HG03103 (cell line): ENCODE measurements around the gene NDUFS8.

Experiments
- ATAC-seq: cut with Tn5 transposase; IDR thresholded peaks from one replicate; pipeline ENCODE4 v1.9.1; 2021; ENCODE audit warnings: low read depth; ENCODE audit not compliant: unreplicated experiment

The NDUFS8 gene

GRCh38 chr11:68047437-68048290, 17.2 kb downstream of the NDUFS8 start:
- ATAC-seq = no peak

DNA sequence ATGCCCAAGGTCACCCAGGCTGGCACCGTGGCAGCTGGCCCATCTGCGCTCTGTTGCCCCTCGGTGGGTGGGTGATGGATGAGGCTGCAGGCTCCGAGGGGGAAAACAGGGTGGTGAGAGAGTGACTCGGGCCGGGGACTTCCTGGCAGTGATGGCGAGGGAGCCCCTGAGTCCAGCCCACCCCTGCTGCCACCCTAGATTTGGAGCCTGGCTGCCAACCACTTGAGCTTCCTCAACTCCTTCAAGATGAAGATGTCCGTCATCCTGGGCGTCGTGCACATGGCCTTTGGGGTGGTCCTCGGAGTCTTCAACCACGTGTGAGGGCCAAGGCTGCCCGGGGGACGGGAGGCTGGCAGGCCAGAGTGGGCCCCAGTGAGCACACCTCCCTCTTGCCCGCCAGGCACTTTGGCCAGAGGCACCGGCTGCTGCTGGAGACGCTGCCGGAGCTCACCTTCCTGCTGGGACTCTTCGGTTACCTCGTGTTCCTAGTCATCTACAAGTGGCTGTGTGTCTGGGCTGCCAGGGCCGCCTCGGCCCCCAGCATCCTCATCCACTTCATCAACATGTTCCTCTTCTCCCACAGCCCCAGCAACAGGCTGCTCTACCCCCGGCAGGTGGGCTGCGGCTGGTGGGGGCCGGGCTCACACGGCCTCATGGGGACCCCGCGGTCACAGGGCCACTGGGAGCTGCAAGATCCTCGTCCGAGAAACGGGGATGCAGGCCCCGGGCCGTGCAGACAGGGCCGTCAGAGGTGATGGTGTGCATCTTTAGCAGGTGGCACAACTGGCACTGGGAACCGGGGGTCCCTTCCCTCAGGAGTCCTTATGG, 18.4 kb downstream of the NDUFS8 start:
- ATAC-seq = no peak

GRCh38 chr11:68049509-68050370, 19.3 kb downstream of the NDUFS8 start:
- ATAC-seq = no peak

DNA sequence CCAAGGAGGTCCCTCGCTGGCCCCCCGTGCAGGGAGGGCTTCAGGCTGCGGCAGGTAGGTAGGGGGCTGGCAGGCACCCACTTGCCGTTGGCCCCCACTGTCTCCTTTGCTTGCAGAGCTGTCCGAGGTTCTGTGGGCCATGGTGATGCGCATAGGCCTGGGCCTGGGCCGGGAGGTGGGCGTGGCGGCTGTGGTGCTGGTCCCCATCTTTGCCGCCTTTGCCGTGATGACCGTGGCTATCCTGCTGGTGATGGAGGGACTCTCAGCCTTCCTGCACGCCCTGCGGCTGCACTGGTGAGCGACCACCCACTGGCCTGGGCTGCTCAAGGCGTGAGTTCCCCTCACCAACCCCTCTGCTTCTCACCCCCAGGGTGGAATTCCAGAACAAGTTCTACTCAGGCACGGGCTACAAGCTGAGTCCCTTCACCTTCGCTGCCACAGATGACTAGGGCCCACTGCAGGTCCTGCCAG, 19.9 kb downstream of the NDUFS8 start:
- no peak for ATAC-seq

GRCh38 chr11:68051191-68052136, 21.0 kb downstream of the NDUFS8 start:
- no peak for ATAC-seq

DNA sequence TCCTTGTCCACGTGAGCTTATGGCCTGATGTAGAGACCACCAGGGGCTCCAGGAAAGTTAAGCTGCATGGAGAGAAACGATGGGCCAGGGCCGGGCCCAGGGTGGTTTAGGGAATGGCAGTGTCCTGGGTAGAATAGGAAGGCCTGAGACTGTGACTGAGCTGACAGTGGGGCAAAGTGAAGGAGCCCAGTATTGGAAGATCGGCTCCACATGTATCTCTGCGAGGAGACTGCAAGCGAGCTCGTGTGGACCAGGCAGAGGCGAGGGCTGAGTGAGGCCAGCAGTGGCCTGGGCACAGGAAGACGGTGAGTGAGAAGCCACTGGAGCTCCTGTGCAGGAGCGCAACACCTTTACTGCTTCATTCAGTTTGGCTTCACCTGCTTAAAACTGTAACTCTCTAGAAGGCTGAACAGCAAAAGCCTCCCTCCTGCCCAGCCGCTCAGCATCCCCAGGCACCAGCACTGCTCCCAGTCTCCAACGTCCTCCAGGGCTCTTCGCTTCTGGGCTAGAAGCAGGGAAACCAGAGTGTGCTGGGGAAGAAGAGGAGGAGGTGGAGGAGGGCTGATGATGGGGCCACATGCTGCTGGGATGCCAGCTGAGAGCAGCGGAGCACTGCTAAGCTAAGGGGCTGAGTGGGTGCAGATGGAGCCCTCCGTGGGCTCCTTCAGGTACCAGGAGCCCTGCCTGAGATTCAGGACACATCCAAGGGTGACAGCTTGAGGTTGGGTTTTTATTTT, 21.8 kb downstream of the NDUFS8 start:
- ATAC-seq = no peak

- ATAC-seq = no peak
These were observed 22.6 kb downstream of the NDUFS8 start for GRCh38 chr11:68053117-68053516.

DNA sequence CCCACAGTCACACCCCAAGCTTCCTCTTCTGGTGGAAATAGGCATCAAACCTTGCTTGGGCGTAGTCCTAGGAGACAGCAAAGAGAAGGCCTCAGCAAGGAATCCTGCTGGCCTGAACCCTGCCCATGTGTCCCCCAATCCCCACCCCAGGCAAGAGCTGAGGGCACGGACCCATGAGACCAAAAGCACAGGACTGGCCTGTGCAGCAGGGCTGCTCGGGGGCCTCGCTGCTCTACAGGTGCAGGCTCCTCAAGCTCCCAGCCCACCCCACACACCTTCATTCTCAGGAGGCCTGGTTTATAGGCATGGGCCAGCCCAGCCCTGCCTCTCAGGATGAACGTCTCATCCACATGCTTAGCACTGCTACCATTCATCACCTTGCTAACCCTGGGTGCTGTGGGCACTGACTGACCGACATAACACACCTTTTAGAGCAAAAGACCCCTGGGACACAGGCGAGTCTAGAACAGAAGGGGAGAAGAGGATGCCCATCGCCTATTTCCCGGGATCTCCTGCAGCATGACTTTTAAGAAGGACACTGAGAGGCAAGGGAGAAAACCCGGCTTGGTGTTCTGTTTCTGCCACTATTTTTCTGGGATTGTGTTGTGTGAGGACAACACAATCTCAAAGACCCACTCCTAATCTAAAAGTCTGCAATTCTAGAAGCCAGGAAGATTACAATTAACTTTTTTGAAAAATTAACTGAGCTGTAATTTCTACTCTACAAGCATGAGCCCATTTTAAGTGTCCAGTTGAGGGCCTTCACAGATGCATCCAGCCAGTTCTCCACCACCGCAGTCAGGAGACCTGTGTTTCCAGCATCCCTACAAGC, 23.7 kb downstream of the NDUFS8 start:
- no peak for ATAC-seq

DNA sequence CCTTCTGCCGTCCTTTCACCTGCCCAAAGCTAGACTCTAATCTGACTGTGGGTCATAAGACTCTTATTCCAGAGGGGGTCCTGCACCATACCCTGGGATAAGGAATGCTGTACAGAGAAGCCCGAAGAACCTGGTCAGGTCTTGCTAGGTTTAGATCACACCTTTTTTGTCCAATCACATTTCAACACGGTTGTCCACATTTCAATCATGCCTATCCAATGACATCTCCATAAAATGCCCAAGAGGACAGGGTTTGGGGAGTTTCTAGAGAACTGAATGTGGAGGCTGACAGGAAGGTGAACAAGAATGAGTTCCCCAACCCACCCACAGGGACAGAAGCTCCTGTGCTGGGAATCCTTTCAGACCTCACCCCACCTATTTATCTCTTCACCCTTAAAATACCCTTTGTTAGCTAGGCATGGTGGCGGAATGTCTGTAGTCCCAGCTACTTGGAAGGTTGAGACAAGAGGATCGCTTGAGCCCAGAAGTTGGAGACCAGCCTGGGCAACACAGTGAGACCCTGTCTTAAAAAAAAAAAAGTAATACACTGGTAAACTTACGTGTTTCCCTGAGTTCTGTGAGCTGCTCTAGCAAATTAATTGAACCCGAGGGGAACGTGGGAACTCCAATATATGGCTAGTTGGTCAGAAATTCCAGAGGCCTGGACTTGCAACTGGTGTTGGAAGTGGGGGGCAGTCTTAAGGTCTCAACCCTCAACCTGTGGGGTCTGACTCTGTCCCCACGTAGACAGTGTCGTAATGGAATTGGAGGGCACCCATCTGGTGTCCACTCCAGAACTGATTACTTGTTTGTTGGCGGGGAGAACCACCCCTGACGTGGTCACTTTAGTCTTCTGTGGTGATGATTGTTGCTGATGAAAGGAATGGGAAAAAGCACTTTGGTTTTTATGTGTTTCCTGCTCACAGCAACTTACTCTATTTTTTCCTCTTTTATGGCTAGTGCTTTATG, 26.1 kb downstream of the NDUFS8 start:
- ATAC-seq = no peak

- ATAC-seq = no peak
These were observed 27.3 kb downstream of the NDUFS8 start for GRCh38 chr11:68057807-68058206.

GRCh38 chr11:68061508-68061907, 31.0 kb downstream of the NDUFS8 start:
- ATAC-seq = no peak

GRCh38 chr11:68064926-68065325, 34.4 kb downstream of the NDUFS8 start:
- ATAC-seq = no peak

GRCh38 chr11:68065841-68066240, 35.4 kb downstream of the NDUFS8 start:
- ATAC-seq = no peak

DNA sequence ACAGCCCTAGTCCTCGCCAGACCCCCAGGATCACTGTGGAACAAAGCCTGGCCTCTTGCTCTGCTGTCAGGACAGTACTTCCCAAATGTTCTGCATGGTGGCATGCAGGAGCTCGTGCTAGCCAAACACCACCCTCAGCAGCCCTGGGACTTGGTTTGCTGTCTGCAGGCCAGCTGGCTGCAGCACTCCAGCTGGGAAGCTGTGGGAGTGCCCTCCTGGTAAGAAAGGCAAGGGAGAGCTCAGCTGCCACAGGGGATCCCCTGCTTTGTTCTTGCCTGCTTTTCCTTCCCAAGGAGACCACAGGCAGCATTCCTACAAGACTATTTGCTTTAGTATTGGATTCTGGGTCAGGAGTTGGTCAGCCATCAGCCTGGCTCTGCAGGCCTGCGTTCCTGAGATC, 36.3 kb downstream of the NDUFS8 start:
- ATAC-seq = no peak

DNA sequence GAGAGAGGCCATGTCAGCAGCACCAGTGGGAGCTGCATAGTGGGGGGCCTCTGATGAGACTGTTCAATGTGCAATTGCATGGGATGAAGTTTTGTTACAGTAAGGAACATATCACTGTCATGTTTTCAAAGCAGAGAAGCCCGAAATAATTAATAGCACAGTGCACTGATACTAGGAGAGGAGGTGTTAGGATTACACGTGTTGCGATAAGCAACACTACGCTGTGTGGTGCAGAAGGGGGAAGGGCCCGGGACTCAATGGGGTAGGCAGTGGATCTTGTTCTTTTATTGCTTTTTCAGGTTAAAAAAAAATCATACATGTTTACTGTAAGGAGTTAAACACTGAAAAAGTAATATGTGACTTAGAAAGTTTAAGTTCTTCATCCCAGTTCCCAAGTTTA, 37.5 kb downstream of the NDUFS8 start:
- no peak for ATAC-seq

GRCh38 chr11:68071281-68072048, 41.0 kb downstream of the NDUFS8 start:
- no peak for ATAC-seq
